Activated effector memory CD4-positive, alpha-beta T cell treated with Interleukin-2 at 50 U/mL for 16 hours (primary cell): ENCODE measurements around the gene PIH1D2.
A peak's percentile ranks its signal among the peaks of the same experiment; 100 is the strongest.
"Not testable (repeated sequence)": the region's sequence is repeated elsewhere in the genome, so short reads cannot be mapped to it uniquely, and the experiment has no call there.

ENCODE experiments used
- DNase-seq: peaks from one replicate; pipeline ENCODE4 v3.0.0-alpha.2; 2020

The PIH1D2 gene, protein sequence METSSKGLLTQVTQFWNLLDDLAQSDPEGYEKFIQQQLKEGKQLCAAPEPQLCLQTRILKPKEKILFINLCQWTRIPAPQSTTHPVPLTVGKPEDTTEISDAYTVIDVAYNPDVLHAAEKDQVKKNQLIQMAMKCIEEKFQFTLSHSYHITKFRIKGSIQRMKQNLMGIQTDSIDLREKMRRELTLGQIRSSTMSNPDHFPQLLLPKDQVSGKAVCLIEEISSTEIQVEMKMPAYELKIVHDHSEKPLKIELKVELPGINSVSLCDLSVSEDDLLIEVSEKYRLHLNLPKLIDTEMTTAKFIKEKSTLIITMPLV

GRCh38 chr11:112073941-112074811 lies at the start of gene PIH1D2, which contains the start of gene NKAPD1:
PIH1D2 (minus strand) TSS chr11:112074017; CDS start chr11:112073174, 843 bp downstream.
NKAPD1 (plus strand) TSS chr11:112074299; CDS start chr11:112075575, 1,276 bp downstream.
- DNase-seq = peak; percentile 68

- no peak for DNase-seq
These were observed 49.3 kb upstream of the PIH1D2 start for GRCh38 chr11:112123129-112123528.

DNA sequence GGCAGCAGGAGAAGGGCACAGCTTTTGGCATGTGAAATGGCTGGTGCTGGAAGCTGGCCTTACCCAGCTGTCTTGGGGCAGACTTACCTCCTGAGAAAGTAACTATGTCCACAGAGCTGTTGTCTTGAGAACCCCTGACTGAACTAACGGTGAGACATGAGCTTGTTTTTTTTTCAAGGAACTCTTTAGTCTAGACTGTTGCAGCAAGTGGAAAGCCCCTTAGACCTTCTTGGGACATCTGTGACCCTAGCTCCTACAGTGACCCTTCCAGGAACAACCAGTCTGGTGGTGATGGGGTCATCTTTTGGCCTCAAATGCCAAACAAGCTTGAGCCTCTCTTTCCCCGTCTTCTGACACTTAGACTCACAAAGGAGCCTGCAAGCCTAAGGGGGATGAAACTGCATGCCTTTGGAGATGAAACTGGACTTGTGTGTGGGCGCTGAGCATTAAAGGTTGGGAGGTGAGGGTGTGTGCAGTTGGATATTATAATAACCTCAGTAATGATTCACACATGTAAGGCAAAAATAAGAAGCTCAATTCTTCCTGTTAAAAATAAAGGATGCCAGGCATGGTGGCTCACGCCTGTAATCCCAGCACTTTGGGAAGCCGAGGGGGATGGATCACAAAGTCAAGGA lies 48.3 kb upstream of the PIH1D2 start:
- DNase-seq = no peak

GRCh38 chr11:112118176-112118575 lies 44.4 kb upstream of the PIH1D2 start:
- DNase-seq = no peak

- DNase-seq = no peak
These were observed 41.6 kb upstream of the PIH1D2 start for GRCh38 chr11:112115386-112115785.

DNA sequence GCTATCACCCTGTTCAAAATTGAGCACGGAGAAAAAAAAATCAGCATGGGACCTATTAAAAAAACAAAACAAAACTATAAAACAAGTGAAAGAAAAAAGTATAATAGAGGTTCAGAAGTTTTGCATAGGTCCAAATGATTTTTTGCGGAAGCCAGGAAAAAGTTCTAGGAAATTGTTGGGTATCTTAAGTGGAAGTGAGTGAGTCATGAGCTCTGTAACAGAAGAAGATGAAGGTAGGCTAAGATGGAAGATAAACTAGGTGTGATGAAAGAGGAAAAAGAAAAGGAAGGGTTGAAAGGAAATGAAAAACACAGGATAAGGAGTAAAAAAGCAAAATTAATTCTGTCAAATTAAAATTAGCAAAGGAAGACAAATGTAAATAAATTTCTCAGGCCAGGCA lies 40.6 kb upstream of the PIH1D2 start:
- no peak for DNase-seq

DNA sequence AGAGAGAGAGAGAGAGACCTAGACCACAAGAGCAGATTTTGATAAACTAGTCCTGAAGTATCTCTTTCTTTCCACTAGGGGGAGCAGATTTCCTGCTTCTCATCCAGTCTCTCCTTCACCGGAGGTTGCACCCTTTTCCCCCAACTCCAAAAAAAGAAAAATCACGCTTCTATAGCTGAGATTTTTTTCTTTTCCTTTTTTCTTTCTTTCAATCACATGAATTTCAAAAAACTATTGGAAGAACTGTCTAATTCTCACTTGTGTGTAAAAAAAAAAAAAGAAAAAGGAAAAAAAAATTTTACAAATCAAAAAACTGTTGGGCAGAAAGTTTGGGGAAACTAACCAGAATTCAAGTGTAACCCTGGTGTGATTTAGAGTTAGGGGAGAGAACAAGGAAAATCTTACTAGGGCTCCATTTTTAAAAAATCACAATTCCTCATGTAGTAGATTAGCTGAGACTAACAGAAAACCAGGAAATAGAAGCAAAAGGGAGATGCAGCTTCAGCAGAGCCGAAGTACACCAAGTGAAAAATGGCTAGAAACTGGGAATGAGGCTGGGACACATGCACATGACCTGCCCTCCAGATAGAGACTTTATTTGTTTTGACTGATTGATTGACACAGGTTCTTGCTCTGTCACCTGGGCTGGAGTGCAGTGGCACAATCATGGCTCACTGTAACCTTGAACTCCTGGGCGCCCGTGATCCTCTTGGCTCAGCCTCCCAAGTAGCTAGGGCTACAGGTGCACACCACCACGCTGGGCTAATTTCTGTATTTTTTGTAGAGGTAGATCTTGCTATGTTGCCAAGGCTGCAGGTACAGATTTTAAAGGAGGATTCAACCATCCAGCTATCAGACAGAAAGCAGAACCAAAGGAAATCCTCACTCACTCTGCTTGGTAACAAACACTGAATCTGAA lies 40.0 kb upstream of the PIH1D2 start:
- no peak for DNase-seq

GRCh38 chr11:112106070-112106469 lies 32.3 kb upstream of the PIH1D2 start:
- no peak for DNase-seq

DNA sequence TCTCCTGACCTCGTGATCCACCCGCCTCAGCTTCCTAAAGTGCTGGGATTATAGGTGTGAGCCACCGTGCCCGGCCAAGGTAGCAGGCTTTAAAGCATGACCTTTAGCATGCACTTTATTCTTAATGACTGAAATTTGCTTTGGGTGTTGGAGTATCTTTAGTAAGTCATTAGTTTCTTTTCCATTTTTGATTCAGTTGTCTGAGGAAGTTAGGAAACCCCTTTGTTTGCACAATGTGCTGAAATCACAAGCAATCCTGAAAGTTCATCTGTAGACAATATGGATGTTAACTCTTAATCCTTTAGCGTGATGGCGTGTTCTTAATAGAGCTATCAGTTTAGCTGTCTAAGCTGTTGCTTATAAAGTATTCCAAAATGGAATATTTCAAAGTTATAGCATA lies 29.6 kb upstream of the PIH1D2 start:
- DNase-seq = no peak

- no peak for DNase-seq
These were observed 26.6 kb upstream of the PIH1D2 start for GRCh38 chr11:112100462-112100861.

GRCh38 chr11:112097734-112098528 lies 24.1 kb upstream of the PIH1D2 start:
- DNase-seq = no peak

GRCh38 chr11:112096194-112096593 lies 22.4 kb upstream of the PIH1D2 start:
- DNase-seq = no peak

- not testable (repeated sequence) for DNase-seq
These were observed 21.5 kb upstream of the PIH1D2 start for GRCh38 chr11:112095302-112095701.

- no peak for DNase-seq
These were observed 13.4 kb upstream of the PIH1D2 start for GRCh38 chr11:112087212-112087611.

GRCh38 chr11:112086422-112087191 lies 12.8 kb upstream of the PIH1D2 start, which contains the start of the genes SDHD and TIMM8B:
SDHD (plus strand) TSS chr11:112086873; CDS start chr11:112086908, 35 bp downstream.
TIMM8B (minus strand) TSS chr11:112086756; CDS start chr11:112086723, 33 bp downstream.
- peak; percentile 92 for DNase-seq

DNA sequence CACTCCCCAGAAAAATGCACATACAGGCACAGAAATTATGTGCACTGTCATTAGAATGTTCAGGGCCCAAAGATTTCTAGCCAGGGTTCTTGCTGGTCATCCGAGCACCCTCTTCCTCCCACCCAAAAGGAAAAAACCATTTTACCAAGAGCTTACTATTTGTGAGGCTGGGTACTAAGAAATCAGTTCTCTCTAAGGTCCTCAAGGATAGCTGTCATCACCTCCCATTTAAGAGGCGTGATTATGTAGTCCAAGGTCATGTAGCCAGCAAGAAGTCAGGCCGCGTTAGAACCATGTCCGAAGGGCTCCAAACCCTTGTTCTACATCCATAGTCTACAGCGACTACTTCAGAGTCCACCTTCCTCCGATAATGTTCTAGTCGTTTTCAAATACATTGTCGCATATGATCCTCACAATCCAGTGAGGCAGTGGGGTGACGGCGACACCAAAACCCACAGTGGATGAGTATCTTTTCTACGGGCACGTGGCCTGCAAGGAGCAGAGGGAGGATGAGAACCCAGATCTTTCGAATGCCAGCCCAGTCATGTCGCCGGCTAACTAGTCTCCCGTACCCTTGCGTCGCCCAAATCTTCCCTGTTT lies 12.1 kb upstream of the PIH1D2 start:
- DNase-seq = no peak

DNA sequence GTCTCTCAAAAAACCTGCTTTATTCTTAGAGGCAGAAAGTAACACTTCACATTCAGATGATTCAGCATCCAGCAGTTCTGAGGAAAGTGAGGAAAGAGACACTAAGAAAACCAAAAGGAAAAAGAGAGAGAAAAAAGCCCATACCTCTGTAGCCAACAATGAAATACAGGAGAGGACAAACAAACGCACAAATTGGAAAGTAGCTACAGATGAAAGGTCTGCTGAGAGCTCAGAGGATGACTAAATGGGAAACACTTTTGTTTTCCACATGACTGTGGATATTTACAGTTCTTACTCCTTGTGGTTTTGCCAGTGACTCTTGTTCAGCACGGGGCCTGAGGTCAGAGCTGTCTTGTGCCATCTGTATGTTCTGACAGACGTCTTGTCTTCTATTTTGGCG lies 8.9 kb upstream of the PIH1D2 start:
- no peak for DNase-seq

- no peak for DNase-seq
These were observed 10.9 kb downstream of the PIH1D2 start for GRCh38 chr11:112062923-112063322.

- DNase-seq = no peak
These were observed 15.7 kb downstream of the PIH1D2 start for GRCh38 chr11:112058103-112058502.

GRCh38 chr11:112057170-112057569 lies 16.6 kb downstream of the PIH1D2 start:
- no peak for DNase-seq
